OCI-M1 (cell line): ENCODE measurements around the gene XXYLT1.

ENCODE experiments used
- DNase-seq: peaks from one replicate; lab custom pipeline; 2025; lab: John Stamatoyannopoulos, UW

The XXYLT1 gene

GRCh38 chr3:195168009-195168762 is 102.8 kb downstream of the XXYLT1 start:
- DNase-seq, result no peak

GRCh38 chr3:195165790-195166189 is 105.2 kb downstream of the XXYLT1 start:
- no peak for DNase-seq

DNA sequence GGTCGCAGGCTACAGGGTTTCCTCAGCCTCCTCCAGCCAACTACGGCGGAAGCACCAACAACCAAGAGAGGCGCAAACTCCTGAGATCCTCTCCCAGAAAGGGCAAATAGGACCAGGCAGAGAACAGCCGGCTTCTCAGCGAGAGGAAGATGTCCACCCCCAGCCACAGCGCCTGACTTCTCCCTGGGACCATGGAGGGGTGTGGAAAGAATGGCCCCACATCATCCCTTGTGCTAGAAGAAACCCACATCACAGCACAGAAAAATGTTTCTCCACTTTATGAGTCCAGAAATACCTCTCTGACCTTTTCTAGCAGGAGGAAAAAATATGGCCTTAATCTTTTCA is 105.7 kb downstream of the XXYLT1 start:
- no peak for DNase-seq

- DNase-seq, result no peak
These were observed 106.2 kb downstream of the XXYLT1 start for GRCh38 chr3:195164573-195165264.

GRCh38 chr3:195163719-195164572 is 107.0 kb downstream of the XXYLT1 start:
- DNase-seq, result peak; percentile 42

DNA sequence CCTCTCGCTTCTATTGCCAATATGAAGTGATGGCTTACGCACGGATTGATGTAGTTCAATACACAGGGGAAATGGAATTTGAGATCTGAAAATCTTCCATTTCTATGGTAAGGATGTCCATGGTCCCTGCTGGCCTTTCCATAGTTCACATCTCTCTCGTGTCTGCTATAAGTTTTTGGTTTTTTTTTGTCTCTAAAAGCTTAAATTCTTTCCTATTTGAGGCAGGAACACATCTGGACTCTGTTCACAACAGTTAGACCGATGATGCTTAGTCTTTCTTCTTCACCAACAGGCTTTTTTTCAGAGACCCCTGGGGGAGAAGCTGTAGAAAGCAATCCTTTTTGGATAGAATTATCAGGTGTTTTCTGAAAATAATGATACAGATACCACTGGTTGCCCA is 108.1 kb downstream of the XXYLT1 start:
- DNase-seq, result no peak

DNA sequence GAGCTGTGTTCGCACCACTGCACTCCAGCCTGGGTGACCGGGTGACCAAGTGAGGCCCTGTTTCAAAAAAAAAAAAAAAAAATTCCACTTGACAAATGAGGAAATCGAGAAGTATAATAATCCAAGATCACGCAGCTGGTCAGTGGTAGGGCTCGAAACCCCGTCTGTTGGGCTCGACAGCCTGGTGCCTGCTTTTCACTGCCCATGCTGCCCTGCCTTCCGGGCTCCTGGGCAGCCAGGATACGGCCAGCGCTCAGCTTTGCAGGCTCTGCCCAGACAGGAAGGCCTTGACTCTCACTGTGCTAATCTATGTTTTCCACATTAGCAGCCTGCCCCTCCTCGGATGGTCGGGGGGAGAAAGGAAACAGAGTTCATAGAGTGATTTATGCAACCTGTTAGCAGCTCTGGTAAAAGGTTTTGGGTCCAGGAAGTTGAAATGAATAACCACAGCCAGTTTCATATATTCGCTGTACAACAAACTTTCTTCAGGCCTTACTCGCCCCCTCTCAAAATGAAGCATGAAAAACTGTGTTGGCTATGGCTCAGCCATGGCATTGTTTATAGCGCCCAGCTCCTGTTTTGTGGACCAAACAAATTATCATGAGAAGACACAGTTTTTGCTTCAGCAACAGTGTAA is 108.8 kb downstream of the XXYLT1 start:
- no peak for DNase-seq

DNA sequence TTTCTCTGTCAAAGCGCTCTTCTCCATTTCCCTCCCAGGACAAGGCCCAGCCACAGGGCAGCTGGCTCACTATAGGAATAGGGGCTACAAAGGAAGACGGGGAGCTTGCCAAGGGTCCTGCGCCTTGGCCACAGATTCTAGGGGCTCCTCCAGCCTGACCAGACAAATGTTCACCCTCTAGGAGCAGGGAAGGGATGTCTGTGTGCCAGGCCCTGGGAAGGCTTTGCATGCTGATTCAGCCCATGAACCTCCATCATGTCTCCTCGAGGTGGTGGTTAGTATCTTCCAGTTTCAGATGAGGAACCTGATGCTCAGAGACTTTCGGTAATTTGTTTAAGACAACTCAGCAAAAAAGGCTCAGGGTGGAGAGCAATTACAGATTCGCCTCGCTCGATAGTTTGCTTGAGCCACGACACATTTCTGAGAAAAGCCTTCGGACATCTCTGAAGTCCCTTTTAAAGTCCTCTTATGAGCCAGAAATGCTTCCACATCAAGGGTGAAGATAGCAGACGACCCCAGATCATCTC is 110.0 kb downstream of the XXYLT1 start:
- DNase-seq, result no peak

DNA sequence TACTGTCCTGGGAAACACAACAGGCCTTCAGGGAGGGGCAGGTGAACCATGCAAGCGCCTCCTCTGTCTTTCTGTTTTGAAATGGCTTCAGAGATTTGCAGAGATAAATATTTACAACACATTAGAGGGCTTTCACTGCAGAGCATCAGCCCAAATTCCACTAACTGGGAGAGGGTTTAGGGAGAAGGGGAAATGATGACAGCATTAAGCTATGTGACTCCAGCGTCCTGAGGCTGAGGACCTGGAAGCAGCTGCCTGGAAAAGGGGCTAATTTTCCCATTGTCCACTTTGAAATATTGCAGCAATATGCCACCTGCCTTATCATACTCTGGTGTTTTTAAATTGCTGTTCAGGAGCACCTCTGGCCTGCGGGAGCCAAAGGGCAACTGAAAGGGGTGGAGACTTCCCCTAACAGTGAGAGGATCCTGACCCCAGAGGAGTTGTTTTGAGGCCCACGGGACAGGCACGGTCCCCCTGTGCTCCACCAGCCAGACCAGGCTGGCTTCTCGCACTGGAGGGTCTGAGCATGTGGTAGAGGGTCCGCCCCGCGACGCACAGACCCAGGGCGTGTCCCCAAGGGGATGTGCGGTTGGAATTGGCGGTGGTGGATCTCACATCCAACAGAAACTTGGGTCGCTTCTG is 110.6 kb downstream of the XXYLT1 start:
- no peak for DNase-seq

DNA sequence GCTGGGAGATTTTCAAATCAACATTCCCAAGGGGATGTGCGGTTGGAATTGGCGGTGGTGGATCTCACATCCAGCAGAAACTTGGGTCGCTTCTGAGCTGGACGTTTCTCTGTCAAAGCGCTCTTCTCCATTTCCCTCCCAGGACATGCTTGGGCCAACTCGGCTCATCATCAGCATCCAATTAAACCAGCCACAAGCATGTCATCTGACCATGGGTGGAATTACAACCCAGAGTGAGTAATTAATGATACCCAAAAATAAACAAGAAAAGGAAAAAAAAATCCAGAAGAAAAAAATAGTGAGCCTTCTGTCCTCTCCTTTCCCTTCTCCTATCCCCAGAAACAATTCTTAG is 111.2 kb downstream of the XXYLT1 start:
- DNase-seq, result no peak

DNA sequence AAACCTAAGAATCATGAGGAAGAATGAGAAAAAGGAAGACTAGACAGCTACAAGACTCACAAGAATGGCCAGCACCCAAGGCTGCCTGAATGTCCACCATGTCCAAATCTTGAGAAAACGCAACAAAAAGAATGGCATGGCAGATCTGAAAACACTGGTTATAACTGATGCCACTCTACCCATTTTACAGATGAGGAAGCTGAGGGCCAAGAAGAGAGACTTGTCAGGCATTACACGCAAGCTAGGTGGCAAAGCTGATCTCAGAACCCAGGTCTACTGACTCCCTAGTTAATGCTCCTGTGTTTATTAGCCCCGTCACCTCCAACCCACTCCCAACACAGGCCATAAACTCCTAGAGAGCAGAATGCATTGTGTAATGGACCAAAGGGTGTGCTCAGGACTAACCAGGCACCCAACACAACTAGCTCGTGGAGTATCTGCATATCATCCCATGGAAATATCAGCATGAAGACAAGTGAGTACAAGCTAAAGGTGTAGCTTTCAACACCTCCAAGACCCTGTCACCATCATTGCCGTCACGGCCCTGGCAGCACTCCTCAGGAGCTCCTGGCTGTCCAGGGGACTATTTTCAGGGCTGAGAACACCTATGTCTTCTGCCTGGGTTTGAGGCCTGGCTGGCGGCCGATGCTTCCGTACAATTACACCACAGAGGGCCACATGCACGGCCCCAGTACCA is 111.7 kb downstream of the XXYLT1 start:
- DNase-seq, result no peak

GRCh38 chr3:195156286-195156890 is 114.6 kb downstream of the XXYLT1 start:
- no peak for DNase-seq

DNA sequence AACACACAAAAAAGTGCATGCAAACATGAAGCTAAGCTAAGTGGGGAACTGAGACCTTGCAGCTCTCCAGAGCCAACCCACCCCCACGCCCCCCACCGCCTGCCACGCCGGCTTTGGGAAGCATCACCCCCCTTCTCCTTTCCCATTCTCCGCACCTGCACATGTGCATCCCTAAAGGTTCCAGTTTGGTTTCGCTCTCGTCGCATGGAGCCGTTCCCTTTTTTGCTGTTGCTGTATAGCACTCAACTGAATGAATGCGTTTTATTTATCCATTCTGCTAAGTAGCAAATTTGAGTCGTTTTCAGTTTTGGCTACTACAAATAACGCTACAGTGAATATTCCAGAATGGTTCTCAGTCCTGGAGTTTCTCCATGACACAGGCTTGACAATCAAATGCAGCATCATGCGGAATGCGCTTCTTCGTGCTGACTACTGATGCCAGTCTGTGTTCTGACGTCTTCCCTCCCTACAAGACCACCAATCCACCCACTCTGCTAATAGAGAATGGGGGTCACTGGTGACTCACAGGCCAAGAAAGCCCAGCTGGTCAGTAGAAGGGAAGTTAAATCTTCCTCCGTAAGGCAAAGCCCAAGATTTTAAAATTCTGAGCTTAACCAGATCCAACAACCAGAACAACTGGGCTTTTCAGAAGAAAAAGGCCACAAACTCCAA is 115.3 kb downstream of the XXYLT1 start:
- DNase-seq, result no peak

- no peak for DNase-seq
These were observed 116.0 kb downstream of the XXYLT1 start for GRCh38 chr3:195154793-195155535.

- no peak for DNase-seq
These were observed 116.7 kb downstream of the XXYLT1 start for GRCh38 chr3:195154111-195154791.

GRCh38 chr3:195153653-195154052 is 117.3 kb downstream of the XXYLT1 start:
- no peak for DNase-seq

DNA sequence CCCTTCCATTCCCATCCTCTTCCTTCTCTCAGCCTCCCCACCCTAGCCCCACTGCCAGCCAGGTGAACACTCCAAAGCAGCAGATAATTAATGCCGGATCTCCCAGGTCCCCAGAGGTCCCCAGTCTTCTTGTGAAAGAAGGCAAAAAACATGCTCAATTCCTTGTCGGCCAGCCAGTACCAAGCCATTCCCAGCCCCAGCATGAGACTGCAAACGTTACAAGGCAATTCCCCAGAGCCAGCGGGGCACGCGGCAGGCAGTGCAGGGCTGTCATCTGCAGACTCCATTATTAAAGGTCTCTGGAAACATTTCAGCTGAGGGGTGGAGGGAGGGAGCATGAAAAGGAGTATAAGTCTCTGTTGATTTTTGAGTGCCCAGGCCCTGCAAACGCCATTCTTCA is 117.8 kb downstream of the XXYLT1 start:
- DNase-seq, result no peak

- no peak for DNase-seq
These were observed 119.0 kb downstream of the XXYLT1 start for GRCh38 chr3:195151866-195152541.
